WERI-Rb-1 (cell line): ENCODE results near the gene FBXL17.

Experiments
- DNase-seq: peaks from one replicate; pipeline ENCODE4 v3.0.0-alpha.2; 2020
- H3K27ac ChIP-seq: fragments of 250-450 bp; sonication (Bioruptor Pico); 2 replicates; pipeline ENCODE4 v1.5.1; 2020; ENCODE audit warnings: mild to moderate bottlenecking, moderate library complexity
- H3K27me3 ChIP-seq: fragments of 250-450 bp; sonication (Bioruptor Pico); 2 replicates; pipeline ENCODE4 v1.5.1; 2021; ENCODE audit warnings: mild to moderate bottlenecking, low read depth, moderate library complexity; ENCODE audit not compliant: insufficient read depth, severe bottlenecking
- H3K36me3 ChIP-seq: fragments of 250-450 bp; sonication (Bioruptor Pico); 2 replicates; pipeline ENCODE4 v1.5.1; 2020; ENCODE audit warnings: mild to moderate bottlenecking, moderate library complexity
- H3K4me3 ChIP-seq: 2 replicates; pipeline ENCODE4 v1.5.1; 2011; ENCODE audit warnings: low read depth, mild to moderate bottlenecking, control low read depth, low read length
- H3K9me3 ChIP-seq: fragments of 250-450 bp; sonication (Bioruptor Pico); 2 replicates; pipeline ENCODE4 v1.5.1; 2021; ENCODE audit warnings: mild to moderate bottlenecking, moderate library complexity; ENCODE audit not compliant: severe bottlenecking
- TF ChIP-seq, protein P1 (sequence below): IDR thresholded peaks from 2 replicates; pipeline ENCODE4 v1.5.1; 2011; ENCODE audit warnings: low read depth, mild to moderate bottlenecking, control low read depth, inconsistent platforms, low read length

Gene FBXL17

DNA sequence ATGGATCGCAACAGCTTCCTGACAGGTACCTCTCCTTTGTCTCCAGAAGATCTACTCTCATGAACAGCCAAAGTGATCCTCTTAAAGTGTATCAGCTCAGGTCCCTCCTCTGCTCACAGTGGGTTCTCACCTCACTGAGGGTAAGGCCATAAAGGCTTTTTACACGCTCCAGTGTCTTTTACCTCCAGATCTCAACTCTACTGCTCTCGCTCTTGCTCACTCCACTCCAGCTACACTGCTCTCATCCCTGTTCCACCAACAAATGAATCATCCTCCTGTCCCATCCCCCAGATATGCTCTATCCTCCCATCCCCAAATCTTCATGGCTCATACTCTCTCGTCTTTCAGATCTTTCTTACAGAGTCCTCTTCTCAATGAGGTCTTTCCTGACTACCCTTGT is 462.5 kb downstream of the FBXL17 start:
- no peak for DNase-seq

DNA sequence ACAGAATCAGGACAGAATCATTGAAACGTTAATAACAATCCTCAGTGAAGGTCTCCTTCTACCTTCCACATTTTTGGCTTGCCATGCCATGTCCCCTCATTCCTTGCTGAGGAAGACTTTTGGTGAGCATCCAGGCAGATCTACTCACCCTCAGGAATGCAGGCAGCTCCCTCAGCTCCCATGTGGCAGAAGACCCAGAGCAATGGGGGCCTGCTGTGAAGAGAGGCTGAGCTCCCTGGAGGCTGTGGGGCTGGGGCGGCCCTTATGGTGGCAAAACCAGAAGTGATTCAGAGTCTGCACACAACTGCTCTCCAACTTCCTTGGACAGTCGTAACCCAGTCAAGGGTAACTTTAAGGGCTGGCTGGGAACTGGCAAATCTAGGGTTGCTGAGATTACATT is 463.9 kb downstream of the FBXL17 start:
- Histone ChIP-seq H3K4me3 (no peak overlapping the region), H3K36me3 (no peaks in the 10 kb centered on the region), H3K27ac (no peak overlapping the region), H3K9me3 (no peaks in the 10 kb centered on the region), H3K27me3 (no peaks in the 10 kb centered on the region)
- no peak for DNase-seq
- TF ChIP-seq, protein P1, sequence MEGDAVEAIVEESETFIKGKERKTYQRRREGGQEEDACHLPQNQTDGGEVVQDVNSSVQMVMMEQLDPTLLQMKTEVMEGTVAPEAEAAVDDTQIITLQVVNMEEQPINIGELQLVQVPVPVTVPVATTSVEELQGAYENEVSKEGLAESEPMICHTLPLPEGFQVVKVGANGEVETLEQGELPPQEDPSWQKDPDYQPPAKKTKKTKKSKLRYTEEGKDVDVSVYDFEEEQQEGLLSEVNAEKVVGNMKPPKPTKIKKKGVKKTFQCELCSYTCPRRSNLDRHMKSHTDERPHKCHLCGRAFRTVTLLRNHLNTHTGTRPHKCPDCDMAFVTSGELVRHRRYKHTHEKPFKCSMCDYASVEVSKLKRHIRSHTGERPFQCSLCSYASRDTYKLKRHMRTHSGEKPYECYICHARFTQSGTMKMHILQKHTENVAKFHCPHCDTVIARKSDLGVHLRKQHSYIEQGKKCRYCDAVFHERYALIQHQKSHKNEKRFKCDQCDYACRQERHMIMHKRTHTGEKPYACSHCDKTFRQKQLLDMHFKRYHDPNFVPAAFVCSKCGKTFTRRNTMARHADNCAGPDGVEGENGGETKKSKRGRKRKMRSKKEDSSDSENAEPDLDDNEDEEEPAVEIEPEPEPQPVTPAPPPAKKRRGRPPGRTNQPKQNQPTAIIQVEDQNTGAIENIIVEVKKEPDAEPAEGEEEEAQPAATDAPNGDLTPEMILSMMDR: no peak

More for the DNA sequence above, 462.5 kb downstream of the FBXL17 start:
- TF ChIP-seq, protein P1: no peak
- no peaks in the 10 kb centered on the region for H3K9me3 ChIP-seq
- H3K4me3 ChIP-seq: no peak overlapping the region
- H3K27ac ChIP-seq: no peak overlapping the region
- no peaks in the 10 kb centered on the region for H3K36me3 ChIP-seq
- H3K27me3 ChIP-seq: no peaks in the 10 kb centered on the region

DNA sequence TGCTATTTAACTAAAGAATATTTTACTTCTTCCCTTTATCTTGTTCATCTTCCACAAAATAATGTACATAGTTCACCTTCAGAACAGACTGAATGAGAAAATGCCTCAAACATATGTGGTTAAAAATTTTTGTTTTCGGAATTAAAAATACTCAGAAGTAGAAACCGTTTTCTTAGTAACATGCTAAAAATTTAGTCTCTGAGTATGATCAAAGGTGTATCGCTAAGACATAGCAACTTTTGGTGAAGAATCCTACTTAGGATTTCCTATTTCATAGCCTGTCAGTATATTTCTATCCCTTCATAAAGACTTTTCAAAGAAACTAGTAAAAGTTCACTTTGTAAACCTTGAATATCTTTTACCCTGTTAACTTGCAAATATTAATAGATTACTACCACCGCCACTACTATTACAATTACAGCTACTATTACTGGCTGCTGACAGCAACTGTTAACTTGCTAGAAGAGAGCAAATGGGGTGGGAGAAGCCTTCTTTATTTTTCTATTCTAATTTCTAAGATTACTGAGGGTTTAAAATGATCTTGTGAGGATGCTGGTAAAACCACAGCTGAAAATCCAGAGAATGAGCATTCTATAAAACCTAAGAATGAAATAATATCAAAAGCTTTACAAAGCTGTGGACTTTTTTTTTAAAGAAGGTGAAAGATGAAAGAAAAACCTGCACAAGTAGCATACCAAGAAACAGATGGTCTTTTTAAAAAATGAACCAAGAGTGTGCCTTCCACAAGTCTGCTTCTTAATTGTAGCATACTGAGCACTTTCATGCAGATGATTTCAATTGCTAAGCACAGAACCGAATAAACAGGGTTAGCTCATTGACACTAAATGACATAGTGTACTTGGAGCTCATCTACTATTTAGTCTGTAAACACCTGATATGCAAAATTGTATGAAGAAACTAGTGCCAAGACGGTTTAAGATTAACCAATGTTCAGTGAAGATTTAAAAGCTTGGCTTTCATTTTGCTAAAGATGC is 464.9 kb downstream of the FBXL17 start:
- no peaks in the 10 kb centered on the region for H3K36me3 ChIP-seq
- no peaks in the 10 kb centered on the region for H3K27me3 ChIP-seq
- no peak for DNase-seq
- H3K27ac ChIP-seq: no peak overlapping the region
- TF ChIP-seq, protein P1: no peak
- H3K4me3 ChIP-seq: no peak overlapping the region
- no peaks in the 10 kb centered on the region for H3K9me3 ChIP-seq

DNA sequence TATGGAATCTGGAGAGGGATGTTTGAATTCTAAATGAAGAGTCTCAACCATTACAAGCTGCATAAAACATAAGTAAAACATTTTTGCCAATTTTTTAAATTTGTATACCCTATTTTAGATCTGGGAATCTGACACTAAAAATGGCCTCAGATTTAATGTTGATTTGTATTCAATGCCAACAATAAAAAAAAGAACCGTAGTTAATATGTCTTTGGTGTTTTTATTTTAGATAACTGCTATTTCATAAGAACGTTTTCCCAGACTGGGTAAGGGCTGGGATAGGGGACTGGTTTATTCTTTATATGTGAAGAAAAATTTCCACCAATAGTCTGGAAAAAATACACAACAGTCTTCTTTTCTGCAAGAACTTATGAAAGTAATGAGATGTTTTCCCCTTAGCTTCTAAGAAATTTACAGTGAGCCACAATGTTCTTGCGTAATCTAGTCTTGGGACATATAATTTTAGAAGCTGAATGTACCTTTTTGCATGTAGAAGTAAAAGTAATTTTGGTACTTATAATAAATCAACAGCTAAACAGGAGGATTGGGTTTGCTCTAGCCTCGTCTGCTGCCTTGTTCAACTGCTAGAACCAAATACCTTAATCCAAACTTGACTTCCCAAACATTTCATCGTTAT is 466.6 kb downstream of the FBXL17 start:
- TF ChIP-seq, protein P1: no peak
- Histone ChIP-seq H3K27me3 (no peaks in the 10 kb centered on the region), H3K27ac (no peak overlapping the region), H3K9me3 (no peaks in the 10 kb centered on the region), H3K36me3 (no peaks in the 10 kb centered on the region), H3K4me3 (no peak overlapping the region)
- DNase-seq: no peak

DNA sequence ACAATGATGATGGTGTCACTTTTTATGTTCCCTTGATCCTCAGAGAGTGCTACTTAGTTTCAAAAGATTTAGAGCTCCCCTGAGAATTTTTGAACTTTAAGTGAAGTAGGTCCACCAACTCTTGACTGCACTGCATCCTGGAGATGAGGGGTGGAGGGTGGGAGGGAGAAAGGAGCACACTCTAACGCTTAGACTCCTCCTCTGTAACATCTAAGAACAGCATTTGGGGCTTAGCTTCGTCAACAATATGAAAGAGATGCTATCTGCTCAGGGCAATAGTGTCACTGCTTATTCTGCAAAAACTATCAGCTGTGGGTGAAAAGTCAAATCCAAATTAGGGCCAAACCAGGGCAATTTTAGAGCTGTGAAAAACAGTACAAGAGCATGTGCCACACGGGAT is 468.4 kb downstream of the FBXL17 start:
- no peak for DNase-seq
- Histone ChIP-seq H3K4me3 (no peak overlapping the region), H3K9me3 (no peaks in the 10 kb centered on the region), H3K27ac (no peak overlapping the region), H3K27me3 (no peaks in the 10 kb centered on the region), H3K36me3 (no peaks in the 10 kb centered on the region)
- TF ChIP-seq, protein P1: no peak
